Effector memory CD4-positive, alpha-beta T cell (primary cell): ENCODE data around the gene LRBA.
"Not testable (repeated sequence)": the region's sequence is repeated elsewhere in the genome, so short reads cannot be mapped to it uniquely, and the experiment has no call there.

ENCODE experiments used
- DNase-seq, 3 donors: peaks; one replicate each; pipeline ENCODE4 v3.0.0-alpha.2; 2020
- H3K27ac ChIP-seq: 2 replicates; pipeline ENCODE4 v1.7.0; 2013; ENCODE audit warnings: mild to moderate bottlenecking, low read length, moderate library complexity; ENCODE audit not compliant: insufficient read depth, poor library complexity, severe bottlenecking
- H3K27me3 ChIP-seq: replicated peaks from 2 replicates; pipeline ENCODE4 v1.7.0; 2013; ENCODE audit warnings: mild to moderate bottlenecking, low read length; ENCODE audit not compliant: insufficient read depth, control insufficient read depth, poor library complexity, severe bottlenecking
- H3K36me3 ChIP-seq: 2 replicates; pipeline ENCODE4 v1.7.0; 2013; ENCODE audit warnings: mild to moderate bottlenecking, low read length, moderate library complexity; ENCODE audit not compliant: control insufficient read depth, insufficient read depth
- H3K4me1 ChIP-seq: 2 replicates; pipeline ENCODE4 v1.7.0; 2013; ENCODE audit warnings: low read length, mild to moderate bottlenecking; ENCODE audit not compliant: control insufficient read depth, insufficient read depth, poor library complexity, severe bottlenecking
- H3K4me3 ChIP-seq: 2 replicates; pipeline ENCODE4 v1.7.0; 2013; ENCODE audit warnings: low read length, low read depth, mild to moderate bottlenecking; ENCODE audit not compliant: insufficient read depth, poor library complexity, severe bottlenecking
- H3K9me3 ChIP-seq: 2 replicates; pipeline ENCODE4 v1.7.0; 2013; ENCODE audit warnings: mild to moderate bottlenecking, low read length, moderate library complexity; ENCODE audit not compliant: control insufficient read depth

Gene LRBA

DNA sequence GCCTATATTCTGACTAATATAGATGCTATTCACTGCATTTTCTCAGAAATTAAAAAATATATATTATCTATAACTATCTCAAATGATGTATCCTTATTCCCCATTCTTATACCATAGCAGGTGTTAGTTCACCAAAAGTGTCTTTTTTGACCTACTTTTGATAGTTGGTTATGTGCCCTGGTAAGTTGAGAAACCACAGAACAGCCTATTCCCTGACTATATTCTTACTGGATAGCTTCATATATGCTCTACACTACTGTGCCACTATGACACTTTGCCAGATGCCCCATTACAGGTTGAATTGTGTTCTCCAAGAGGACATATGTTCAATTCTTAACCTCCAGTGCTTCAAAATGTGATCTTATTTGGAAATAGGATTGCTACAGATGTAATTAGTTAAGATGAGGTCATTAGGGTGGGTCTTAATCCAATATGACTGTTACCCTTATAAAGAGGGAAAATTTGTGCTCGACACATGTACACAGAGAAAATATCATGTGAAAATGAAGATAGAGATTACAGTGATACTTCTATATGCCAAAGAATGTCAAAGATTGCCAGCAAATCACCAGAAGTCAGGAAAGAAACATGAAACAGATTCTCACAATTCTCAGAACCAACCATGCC, 76.1 kb downstream of the LRBA start:
- Histone ChIP-seq H3K9me3 (no peaks in the 10 kb centered on the region), H3K4me3 (no peak overlapping the region), H3K4me1 (no peaks in the 10 kb centered on the region), H3K27me3 (no peaks in the 10 kb centered on the region), H3K27ac (no peak overlapping the region), H3K36me3 (no peaks in the 10 kb centered on the region)
- DNase-seq = no peak

DNA sequence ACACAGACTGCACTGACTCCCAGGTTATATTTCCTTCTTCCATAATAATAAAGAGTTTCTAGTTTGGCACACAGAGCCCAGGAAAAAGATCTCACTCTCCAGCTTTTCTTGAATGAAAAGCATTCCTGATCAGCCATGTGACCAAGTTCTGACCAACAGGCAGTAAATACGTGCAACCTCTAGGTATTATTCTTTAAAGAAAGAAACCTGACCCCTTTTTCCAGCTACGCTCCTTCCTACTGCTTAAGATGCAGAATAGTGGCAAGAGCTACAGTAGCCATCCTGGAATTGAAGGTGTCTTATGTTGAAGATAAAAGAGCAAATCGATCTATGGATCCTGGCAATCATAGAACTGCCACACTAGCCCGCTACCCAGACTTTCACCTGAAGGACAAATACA, 76.7 kb downstream of the LRBA start:
- no peak for DNase-seq
- Histone ChIP-seq H3K9me3 (no peaks in the 10 kb centered on the region), H3K27ac (no peak overlapping the region), H3K4me3 (no peak overlapping the region), H3K27me3 (no peaks in the 10 kb centered on the region), H3K36me3 (no peaks in the 10 kb centered on the region), H3K4me1 (no peaks in the 10 kb centered on the region)

DNA sequence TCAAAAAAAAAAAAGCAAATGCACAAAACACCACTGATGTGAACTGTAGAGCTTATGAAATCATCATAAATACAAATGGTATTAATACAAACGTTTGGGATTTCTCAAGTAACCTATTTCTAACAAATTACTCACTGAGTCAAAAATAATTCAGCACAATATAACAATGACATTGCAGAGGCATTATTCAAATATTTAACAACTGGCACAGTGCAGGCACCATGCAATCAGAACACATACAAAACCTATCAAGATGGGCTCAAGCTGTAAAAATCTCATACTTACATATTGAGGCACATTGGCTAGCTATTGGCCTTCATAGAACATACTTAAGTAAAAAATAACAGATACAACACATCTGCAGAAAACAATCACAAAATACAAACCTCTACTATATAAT, 81.1 kb downstream of the LRBA start:
- Histone ChIP-seq H3K9me3 (no peaks in the 10 kb centered on the region), H3K27ac (no peak overlapping the region), H3K27me3 (no peaks in the 10 kb centered on the region), H3K4me1 (no peaks in the 10 kb centered on the region), H3K4me3 (no peak overlapping the region), H3K36me3 (no peaks in the 10 kb centered on the region)
- no peak for DNase-seq

DNA sequence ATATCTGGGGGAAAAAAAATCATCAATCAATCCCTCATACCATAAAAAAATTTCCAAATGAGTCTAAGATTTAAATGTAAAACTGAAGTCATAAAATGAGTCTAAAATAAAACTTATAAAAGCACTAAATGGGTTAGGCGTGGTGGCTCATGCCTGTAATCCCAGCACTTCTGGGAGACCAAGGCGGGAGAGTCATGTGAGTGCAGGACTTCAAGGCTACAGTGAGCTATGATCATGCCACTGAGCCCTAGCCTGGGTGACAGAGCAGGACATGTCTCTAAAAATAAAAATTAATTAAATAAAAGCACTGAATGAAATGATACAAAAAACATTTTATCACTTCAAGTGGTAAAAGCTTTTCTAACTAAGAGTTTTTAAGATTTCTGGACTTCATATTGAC, 83.3 kb downstream of the LRBA start:
- Histone ChIP-seq H3K9me3 (no peaks in the 10 kb centered on the region), H3K4me3 (no peak overlapping the region), H3K27ac (no peak overlapping the region), H3K4me1 (no peaks in the 10 kb centered on the region), H3K36me3 (no peaks in the 10 kb centered on the region), H3K27me3 (no peaks in the 10 kb centered on the region)
- DNase-seq = no peak

DNA sequence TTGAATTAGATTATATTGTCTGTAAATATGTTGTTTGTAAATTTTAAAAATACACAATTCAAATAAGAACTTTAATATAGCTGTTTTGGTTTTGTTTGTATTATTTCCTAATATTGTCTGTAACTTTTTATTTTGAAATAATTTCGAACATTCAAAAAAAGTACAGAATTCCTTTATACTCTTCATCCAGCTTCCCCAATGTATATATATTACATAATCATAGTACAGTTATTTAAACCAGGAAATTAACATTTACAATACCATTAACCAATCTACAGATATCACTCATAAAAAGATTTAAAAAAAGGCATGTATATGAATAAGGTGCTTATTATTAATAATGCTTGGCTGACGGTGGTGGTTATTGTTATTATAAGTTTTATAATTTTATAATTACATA, 84.1 kb downstream of the LRBA start:
- H3K27ac ChIP-seq = no peak overlapping the region
- no peaks in the 10 kb centered on the region for H3K36me3 ChIP-seq
- no peaks in the 10 kb centered on the region for H3K4me1 ChIP-seq
- no peak for DNase-seq
- H3K9me3 ChIP-seq = no peaks in the 10 kb centered on the region
- no peak overlapping the region for H3K4me3 ChIP-seq
- no peaks in the 10 kb centered on the region for H3K27me3 ChIP-seq

DNA sequence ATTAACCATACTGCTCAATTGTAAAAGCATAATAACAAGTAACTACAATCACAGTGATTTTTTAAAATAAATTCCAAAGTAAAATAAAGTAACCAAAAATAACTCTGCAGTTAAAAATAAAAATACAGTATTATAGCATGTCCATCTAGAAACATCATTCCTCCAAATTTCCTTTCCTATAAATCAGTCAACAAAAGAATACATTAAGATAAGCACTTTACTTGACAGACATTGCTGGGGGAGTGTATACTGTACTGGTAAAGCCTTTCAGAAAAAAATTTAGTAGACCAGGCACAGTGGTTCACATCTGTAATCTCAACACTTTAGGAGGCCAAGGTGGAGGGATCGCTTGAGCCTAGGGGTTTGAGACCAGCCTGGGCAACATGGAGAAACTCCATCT, 91.1 kb downstream of the LRBA start:
- Histone ChIP-seq H3K4me3 (no peak overlapping the region), H3K27me3 (no peaks in the 10 kb centered on the region), H3K4me1 (no peaks in the 10 kb centered on the region), H3K27ac (no peak overlapping the region), H3K9me3 (no peaks in the 10 kb centered on the region), H3K36me3 (peaks cover 14% of the 10 kb centered on the region)
- no peak for DNase-seq

DNA sequence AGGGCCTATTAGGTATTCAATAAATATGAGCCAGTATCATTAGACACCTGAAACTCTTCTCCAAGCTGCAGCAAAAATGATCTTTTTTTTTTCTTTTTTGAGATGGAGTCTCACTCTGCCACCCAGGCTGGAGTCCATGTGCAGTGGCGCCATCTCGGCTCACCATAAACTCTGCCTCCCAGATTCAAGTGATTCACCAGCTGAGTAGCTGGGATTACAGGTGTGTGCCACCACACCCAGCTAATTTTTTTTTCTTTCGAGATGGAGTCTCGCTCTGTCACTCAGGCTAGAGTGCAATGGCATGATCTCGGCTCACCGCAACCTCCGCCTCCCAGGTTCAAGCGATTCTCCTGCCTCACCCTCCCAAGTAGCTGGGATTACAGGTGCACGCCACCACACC, 93.6 kb downstream of the LRBA start:
- H3K27ac ChIP-seq, H3K4me3 ChIP-seq, H3K9me3 ChIP-seq, H3K4me1 ChIP-seq, H3K27me3 ChIP-seq, DNase-seq: not testable (repeated sequence)
- peaks cover 16% of the 10 kb centered on the region for H3K36me3 ChIP-seq

DNA sequence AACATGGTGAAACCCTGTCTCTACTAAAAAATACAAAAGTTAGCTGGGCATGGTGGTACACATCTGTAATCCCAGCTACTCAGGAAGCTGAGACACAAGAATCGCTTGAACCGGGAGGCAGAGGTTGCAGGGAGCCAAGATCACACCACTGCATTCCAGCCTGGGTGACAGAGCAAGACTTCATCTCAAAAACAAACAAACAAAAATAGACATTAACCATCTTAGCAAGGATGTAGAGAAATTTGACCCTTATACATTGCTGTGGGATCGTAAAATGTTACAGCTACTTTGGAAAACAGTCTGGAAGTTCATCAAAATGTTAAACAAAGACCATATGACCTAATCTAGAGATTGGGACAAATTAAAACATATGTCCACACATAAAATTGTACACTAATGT, 96.5 kb downstream of the LRBA start:
- H3K36me3 ChIP-seq = peaks cover 35% of the 10 kb centered on the region
- not testable (repeated sequence) for H3K9me3 ChIP-seq, DNase-seq, H3K27me3 ChIP-seq, H3K4me3 ChIP-seq, H3K4me1 ChIP-seq, H3K27ac ChIP-seq

DNA sequence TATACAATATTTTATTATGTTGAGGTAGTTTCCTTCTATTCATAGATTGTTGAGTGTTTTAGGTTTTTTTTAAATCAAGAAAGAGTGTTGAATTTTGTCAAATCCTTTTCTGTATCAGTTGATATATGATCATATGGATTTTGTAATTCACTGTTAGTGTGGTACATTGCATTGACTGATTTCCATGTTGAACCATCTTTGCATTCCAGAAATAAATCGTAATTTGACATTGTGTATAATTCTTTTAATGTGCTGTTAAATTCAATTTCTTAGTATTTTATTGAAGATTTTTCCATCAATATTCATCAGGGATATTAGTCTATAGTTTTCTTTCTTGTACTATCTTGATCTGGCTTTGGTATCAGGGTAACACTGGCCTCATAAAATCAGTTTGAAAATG, 103.8 kb downstream of the LRBA start:
- Histone ChIP-seq H3K27ac (no peak overlapping the region), H3K9me3 (no peaks in the 10 kb centered on the region), H3K27me3 (no peaks in the 10 kb centered on the region), H3K4me1 (no peaks in the 10 kb centered on the region), H3K36me3 (peaks cover 28% of the 10 kb centered on the region), H3K4me3 (no peak overlapping the region)
- DNase-seq = no peak

DNA sequence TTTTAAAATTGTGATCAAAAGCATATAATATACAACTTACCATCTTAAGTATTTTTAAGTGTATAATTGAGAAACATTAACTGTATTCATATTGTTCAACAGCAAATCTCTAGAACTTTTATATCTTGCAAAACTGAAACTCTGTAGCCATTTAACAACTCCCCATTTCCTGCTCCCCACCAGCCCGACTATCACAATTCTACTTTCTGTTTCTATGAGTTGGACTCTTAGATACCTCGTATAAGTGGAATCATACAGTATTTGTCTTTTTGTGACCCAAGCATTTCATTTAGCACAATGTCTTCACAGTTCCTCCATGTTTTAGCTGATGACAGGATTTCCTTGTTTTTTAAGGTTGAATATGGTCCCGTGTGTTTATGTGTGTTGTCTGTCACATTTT, 106.0 kb downstream of the LRBA start:
- no peak overlapping the region for H3K4me3 ChIP-seq
- H3K4me1 ChIP-seq = no peaks in the 10 kb centered on the region
- H3K27me3 ChIP-seq = no peaks in the 10 kb centered on the region
- no peak overlapping the region for H3K27ac ChIP-seq
- H3K9me3 ChIP-seq = no peaks in the 10 kb centered on the region
- DNase-seq = no peak
- peaks cover 16% of the 10 kb centered on the region for H3K36me3 ChIP-seq
